ENCODE measurements around the gene BPIFB4.
"Not testable (repeated sequence)": the region's sequence is repeated elsewhere in the genome, so short reads cannot be mapped to it uniquely, and the experiment has no call there.

Gene BPIFB4

DNA sequence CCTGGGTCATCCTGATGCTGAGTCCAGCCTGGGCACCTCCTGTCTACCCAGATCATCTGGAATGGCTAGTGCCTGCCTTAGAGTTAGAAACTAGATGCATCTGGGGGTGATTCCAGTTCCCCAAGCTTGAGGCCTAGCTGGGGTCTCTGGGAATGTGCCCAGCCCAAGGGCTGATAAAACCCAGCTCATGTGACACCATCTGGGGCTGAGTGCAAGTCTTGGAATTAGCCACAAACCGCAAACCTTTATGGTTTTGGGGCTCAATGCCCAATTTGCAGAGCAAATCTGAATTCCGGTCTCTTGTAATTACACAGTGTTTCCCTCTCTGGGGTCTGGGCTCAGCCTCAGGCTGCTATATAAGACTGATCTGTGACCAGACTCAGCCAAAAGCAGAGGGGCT lies at the start of gene BPIFB4:
Gene BPIFB4, plus strand, starts transcription at position 385 of the 400 bp plus-strand sequence. CDS start 1,884 bp downstream, outside the sequence.
- no peak for DNase-seq (ENCODE audit: low spot score)

DNA sequence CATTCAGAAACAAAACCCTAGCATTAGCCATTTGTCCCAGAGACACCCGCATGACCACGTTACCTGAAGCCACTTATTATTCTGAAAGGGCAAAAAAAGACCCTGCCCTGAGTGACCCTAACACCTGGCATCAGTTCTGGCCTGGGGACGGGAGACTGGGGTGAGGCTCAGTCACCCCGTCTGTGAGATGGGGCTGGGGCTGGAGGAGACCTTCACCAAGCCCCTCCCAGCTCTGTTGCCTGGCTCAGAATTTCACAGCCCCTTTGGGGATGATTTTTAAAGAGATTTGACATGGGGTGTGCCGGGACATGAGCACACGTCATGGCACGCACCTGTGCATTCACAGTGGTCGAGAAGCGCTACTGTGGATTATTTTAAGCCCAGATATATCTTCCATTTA lies 49.4 kb upstream of the BPIFB4 start:
- no peak for DNase-seq (ENCODE audit: low spot score)

DNA sequence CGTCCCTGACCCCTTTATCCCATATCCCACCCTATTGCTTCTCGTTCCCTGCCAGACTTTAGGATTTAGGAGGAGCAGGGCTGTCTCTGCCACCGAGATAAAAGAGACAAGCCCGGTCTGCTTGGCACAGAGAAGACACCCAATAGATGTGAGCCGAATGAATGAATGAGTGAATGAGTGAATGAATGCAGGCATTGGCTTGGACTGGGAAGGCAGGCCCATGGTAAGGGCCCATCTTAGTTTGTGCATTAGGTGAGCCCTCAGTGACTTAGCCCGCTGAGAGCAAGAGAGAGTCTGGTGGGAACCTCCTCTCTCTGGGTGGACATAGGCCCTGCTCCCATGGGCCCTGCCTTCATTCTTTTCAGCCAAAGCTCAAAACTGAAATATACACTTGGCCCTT lies 48.9 kb upstream of the BPIFB4 start:
- DNase-seq (ENCODE audit: low spot score) = no peak

DNA sequence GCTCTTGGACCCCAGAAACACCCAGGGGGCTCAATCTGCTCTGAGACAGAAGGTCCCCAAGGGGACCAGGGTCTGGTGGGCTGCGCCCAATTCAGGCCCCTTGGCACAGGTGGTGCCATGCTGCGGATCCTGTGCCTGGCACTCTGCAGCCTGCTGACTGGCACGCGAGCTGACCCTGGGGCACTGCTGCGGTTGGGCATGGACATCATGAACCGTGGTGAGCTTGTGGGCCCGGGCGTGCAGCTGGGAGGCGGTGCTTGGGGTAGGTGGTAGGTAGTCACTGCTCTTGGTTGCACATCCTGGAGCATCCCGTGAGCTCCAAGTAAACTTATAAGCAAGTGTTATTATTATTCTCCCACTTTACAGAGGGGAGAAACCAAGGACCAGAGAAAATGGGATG lies 47.9 kb upstream of the BPIFB4 start, which contains the start of gene BPIFB6:
Gene BPIFB6, plus strand, starts transcription at position 118 of the 400 bp plus-strand sequence. Its CDS starts 0 bp downstream, at position 118.
- DNase-seq (ENCODE audit: low spot score) = no peak

DNA sequence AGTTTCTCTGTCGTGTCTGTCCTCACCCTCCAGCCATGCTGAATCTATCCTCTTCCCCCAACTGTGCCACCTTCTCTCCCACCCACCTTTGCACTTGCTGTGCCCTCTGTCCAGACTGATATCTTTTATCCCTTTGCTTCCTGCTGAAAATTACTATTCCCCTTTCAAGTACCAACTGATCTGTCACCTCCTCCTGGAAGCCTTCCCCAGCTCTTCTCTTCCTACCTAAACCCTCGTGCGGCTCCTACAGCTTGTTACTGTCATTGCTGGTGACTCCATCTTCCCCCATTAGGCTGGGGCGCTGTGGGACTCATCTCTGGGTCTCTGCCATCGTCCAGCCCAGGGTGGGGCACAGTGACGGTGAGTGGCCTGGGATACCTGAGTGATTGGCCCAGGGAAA lies 46.9 kb upstream of the BPIFB4 start:
- no peak for DNase-seq (ENCODE audit: low spot score)

DNA sequence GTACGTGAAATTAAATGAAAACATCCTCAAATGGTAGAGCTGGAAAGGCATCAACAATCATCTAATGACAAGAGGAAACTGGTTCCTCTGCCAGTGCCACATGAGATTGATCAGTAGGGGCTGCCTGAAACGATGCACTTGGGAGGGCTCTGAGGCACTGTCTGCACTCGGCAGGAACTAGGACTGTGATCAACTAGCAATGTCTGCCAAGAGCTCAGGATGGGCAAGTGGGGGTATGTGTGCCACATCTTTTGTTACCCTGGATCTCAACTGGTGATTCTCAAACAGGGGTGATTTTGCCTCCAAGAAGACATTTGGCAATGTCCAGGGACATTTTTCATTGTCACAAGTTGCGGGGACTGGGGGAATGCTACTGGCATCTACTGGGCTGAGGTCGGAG lies 46.1 kb upstream of the BPIFB4 start:
- no peak for DNase-seq (ENCODE audit: low spot score)

DNA sequence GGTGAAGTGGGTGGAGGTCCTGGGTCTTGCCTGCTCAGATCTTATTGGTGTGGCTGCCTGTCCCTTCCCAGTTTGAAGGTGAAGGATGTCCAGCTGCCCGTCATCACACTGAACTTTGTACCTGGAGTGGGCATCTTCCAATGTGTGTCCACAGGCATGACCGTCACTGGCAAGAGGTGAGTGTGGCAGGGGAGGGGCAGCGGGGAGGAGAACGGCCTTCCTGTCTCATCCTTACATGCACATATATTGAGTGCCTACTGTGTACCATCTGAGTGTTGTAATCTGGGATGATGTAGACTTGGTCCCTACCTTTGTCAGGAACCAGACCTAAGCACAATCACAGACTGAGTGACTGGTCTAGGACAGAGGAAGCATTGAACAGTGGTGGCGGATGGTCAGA lies 45.3 kb upstream of the BPIFB4 start:
- DNase-seq (ENCODE audit: low spot score) = no peak

DNA sequence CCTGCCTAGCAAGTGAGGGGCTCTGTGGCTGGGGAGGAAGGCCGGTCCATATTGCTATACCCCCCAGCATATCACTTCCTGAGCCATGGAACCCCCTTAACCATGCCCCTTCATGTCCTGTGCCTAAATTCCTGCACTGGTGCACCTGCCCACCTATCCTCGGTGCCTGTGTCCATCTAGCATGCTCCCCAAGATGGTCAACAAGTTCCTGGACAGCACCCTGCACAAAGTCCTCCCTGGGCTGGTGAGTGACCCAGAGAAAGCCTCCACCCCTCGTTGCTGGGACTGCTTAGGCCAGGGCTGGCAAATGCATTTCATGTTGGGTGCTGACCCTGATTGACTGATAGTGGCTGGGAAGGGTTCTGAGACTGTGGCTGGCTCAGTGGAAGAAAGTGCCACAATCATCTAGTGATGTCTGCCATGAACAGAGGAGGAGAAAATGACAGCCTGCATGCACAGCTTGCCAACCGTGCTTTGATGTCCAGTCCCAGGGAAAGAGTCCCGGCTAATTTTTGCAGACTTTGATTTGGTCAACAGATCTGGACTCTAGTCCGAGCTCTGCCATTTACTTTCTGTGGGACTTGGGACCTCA lies 44.4 kb upstream of the BPIFB4 start:
- DNase-seq (ENCODE audit: low spot score) = no peak

DNA sequence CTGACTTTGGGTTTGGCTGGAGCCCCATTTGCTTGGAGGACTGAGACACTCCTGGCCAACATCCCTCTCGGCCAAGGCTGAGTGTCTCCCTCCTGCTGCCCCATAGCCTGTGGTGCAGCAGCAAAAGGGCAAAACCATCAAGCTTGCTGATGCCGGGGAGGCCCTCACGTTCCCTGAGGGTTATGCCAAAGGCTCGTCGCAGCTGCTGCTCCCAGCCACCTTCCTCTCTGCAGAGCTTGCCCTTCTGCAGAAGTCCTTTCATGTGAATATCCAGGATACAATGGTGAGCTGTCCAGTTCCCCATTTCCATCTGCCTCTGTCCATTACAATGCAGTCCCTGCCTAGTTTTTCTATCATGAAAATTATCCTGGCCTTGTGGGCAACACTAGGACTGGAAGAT lies 42.0 kb upstream of the BPIFB4 start:
- DNase-seq (ENCODE audit: low spot score) = no peak

DNA sequence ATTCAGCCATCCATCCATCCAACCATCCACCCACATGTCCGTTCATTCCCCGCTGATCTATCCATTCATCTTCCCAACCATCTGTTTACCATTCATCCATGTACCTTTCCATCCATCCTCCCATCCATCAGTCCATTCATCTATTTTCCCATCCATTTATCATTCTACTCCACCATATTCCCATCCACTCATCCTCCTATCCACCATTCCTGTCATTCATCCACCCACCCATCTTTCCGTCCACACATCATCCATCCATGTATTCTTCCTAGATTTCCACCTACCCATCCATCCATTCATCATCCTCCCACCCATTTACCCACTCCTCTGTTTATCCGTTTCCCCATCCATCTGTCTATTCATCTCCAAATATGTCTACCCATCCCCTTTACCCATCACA lies 41.2 kb upstream of the BPIFB4 start:
- DNase-seq (ENCODE audit: low spot score) = no peak

DNA sequence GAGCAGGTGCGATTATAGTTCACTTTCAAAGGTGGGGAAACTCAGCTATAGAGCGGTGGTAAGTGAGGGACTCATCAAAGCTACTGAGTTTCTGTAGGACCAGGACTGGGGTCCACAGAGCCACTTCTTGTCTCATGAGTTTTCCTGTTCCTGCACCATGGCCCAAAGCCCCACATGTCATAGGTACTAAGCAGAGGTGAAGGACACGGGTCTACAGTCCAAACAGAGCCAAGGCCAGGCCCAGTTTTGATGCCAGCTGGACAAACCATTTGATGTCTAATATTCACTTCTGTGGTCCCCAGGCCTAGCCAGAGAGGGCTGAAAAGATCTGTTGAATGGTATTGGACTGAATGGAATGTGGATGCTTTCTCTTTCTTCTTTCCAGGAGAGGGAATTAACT lies 37.0 kb upstream of the BPIFB4 start:
- no peak for DNase-seq (ENCODE audit: low spot score)

DNA sequence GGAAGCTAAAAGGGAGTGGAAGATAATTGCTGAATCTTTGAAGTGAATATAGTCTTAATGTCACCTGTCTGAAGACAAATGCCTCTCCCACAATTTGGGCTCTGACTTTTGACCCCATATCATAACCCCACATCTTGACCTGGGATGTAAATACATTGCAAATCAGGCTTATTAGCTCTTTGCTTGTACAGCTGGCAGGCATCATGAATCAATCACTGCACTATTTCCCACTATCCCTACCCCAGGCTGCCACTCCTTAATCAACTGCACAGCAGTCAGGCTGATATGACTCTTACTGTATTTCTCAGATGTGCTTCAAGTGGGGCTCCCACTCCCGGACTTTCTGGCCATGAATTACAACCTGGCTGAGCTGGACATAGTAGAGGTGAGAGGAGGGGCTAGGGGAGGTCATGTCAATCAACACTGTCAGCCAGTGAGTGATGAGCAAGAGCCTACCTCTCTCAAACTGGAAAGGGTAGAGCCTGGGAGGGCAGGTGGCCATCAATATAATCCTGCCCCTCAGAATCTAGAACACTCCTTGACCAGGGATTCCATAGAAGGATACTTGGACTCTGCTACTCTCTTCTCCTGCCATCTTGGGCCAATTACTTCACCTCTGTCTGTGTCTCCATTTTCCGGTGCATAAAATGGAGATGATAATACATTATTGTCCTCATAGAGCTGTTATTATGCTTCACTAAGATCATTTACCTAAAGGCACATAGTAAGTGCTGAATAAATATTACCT lies 36.3 kb upstream of the BPIFB4 start:
- DNase-seq (ENCODE audit: low spot score) = no peak

DNA sequence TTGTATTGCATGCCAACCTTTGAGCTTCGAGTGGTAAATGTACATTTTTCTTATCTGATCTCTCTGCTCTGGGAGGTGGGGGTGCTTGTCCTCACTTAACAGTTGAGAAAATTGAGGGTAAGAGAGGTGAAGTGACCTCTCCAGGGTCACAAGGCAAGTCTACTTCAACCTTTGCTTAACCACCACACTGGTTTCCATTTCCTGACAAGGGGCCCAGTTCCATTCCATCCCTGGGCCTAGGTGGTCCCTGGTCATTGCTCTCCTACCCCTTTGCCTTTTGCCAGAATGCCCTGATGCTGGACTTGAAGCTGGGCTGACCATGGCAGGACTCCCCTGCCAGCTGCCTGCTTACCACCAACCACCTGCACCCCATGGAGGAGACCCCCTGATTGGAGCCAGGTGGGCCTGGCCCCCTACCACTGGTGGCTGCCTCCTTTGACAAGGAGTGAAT lies 35.7 kb upstream of the BPIFB4 start:
- DNase-seq (ENCODE audit: low spot score) = no peak

DNA sequence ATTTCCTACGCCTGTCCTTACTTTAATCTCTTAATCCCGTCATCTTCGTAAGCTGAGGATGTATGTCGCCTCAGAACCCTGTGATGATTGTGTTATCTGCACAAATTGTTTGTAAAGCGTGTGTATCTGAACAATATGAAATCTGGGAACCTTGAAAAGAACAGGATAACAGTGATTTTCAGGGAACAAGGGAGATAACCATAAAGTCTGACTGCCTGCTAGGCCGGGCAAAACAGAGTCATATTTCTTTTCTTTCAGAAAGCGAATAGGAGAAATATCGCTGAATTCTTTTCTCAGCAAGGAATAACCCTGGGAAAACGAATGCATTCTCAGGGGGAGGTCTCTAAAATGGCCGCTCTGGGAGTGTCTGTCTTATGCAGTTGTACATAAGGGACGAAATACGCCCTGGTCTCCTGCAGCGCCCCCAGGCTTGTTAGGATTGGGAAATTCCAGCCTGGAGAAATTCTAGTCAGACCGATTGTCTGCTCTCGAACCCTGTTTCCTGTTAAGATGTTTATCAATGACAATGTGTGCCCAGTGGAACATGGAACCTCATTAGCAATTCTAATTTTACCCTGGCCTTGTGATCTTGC lies 34.2 kb upstream of the BPIFB4 start:
- DNase-seq (ENCODE audit: low spot score) = not testable (repeated sequence)

DNA sequence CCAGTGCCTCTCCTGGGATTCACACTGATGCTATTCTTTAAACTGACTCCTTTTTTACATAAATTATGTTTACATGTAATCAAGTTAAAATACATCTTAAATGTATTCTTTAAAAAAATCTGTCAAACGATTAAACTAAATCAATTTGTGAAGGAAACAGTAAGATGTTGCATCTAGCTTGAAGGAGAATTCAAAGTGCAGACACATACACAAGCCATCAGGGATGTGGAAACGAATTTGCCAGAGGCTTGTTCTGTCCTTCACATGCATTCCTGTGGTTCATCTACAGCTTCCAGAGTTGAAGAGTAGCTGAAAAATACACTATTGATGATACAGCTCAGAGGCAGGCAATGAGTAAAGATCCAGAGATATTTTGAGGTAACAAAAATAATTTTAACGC lies 33.0 kb upstream of the BPIFB4 start:
- no peak for DNase-seq (ENCODE audit: low spot score)

DNA sequence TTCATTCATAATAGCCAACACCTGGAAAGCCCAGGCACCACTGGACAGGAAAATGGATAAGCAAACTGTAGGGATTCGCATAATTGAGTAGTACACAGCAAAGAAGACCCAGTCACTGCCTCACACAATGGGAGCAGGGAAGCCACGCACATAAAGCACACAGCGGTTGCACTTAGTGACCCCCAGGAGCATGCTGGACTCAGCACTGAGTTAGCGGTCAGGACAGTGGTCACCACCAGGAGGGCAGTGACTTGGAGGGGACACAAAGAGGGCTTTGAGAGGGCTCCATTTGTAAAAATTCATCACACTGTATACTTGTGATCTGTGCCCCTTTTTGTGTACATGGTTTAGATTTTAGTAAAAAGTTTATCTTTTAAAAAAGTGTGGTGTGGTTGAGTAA lies 28.1 kb upstream of the BPIFB4 start:
- DNase-seq (ENCODE audit: low spot score) = no peak

DNA sequence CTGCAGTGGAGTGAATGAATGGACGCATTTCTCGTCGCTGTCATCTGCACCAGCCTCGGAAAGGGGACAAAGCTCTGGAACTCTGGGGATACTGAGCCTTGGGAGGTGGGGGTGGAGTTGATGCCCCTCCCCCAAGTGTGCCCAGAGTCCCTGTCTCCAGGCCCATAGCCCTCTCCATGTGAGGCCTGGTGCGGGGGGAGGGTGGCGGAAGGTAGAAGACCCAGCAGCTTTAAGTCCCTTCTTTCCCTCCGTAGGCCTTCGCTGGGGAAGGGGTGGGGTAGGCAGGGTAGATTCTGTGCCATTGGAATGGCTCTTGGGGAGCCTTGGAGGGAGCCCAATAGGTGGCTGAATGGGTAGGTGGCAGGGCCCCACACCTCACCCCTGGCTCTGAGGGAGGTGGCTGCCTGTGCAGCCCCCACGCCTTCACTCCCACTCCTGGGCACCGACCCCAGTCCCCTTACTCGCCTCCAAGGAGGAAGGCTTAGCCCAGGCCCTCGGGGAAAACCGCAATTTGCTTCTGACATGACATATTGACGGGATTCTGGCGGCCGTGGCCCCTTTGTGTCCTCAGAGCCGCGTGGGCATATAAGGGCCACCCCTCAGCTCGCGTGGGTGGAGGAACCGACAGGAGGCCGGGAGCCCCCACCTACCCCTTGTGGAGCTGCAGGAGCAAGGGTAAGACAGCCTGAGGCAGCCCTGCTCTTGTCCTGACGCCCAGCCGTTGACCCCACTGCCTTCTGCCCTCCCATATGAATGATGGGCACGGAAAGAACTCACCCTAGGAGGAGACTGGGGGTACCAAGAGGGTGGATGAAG lies 25.9 kb upstream of the BPIFB4 start, which contains the start of gene BPIFB3:
Gene BPIFB3, plus strand, starts transcription at position 613 of the 816 bp plus-strand sequence. CDS start 1,533 bp downstream, outside the sequence.
- no peak for DNase-seq (ENCODE audit: low spot score)

DNA sequence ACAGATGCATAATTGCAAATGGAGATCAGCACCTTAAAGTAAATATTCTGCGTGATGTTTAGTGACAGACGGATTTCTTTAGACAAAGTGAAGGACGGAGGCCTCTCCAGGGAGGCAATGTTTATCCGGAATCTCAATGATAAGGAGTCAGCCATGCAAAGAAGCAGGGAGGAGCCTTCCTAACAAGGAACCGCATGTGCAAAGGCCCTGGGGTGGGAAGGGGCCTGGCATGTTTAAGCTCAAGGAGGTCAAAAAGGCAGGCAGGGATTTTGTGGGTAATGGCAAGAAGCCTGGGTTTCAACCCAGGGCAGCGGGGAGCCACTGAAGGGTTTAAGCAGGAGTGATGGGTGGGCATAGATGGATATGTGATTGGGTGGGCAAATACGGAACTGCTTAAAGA lies 25.1 kb upstream of the BPIFB4 start:
- no peak for DNase-seq (ENCODE audit: low spot score)

DNA sequence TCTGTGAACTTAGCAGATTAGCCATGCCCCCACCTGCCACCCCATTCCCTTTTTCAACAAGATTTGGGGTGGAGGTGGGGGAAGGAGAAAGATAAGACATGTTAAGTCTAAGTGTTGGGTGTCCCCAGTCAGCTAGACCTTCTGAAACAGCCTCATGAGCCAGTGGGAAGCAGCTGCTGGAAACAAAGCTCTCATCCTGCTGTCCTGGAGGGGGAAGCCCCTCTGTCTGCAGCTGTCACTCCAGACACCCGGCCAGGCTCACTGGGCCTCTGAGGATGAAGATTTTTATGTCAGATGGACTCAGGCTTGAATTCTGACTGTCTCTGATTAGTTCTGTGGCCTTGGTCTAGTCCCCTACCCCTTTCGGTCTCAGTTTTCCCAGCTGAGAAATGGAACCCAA lies 24.7 kb upstream of the BPIFB4 start:
- DNase-seq (ENCODE audit: low spot score) = no peak

DNA sequence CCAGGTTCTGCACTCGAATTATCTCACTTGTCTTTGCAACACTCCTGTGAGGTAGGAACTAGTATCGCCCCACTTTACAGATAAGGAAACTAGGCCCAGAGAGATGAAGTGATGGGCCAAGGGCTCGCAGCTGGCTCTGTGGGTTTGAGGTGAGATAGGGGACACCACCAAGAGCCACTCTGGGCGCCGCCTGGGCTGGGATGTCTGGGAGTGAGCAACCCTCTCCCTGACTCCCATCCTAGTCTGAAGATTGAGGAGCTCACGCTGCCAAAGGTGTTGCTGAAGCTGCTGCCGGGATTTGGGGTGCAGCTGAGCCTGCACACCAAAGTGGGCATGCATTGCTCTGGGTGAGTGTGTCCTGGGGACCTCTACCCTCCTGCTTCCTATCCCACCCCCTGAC lies 20.3 kb upstream of the BPIFB4 start:
- DNase-seq (ENCODE audit: low spot score) = no peak

DNA sequence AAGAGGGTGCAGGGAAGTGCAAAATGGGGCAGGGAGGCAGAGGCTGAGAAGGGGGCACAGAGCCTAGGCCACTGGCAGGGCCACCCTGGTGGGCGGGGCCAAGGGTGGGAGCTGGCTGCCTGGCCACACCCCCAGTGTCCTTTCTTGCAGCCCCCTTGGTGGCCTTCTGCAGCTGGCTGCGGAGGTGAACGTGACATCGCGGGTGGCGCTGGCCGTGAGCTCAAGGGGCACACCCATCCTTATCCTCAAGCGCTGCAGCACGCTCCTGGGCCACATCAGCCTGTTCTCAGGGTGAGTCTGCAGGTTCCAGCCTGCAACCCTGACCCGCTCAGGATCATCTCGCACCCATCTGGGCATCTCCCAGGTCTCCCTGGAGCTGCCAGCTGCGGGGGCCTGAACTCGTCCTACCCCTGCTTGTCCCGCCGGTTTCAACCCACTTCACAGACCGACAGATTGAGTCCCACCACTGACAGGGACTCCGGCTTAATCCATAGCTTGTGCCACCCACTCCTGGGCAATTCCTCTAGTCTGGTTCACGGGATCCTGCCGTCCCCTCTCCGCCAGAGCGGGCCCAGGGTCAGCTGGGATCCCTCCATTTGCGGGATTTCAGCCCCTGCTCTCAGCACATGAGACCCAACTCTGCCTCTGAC lies 19.6 kb upstream of the BPIFB4 start:
- DNase-seq (ENCODE audit: low spot score) = no peak

DNA sequence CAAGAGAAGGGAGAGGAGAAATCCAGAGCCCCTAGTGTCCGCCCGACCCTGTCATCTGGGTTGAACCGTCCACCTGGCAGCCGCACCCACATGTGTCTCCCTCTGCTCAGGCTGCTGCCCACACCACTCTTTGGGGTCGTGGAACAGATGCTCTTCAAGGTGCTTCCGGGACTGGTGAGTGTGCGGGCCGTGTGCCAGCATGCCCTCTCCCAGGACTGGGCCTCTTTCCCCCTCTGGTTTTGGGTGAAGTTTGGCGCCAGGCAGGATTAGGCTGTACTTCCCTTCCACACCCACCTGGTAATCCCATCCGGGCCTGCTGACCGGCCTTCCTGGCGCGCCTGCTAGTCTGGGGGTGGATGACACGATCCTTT lies 17.8 kb upstream of the BPIFB4 start:
- no peak for DNase-seq (ENCODE audit: low spot score)
